Epidermal melanocyte (primary cell): ENCODE results near the gene MMP1.

Experiments used
- DNase-seq: peaks from one replicate; pipeline ENCODE4 v3.0.0; 2011; ENCODE audit warnings: low spot score; ENCODE audit not compliant: insufficient read length

MMP1 gene

GRCh38 chr11:102798012-102798746 is at the start of gene MMP1:
Gene MMP1 (minus strand): TSS chr11:102798160. CDS start chr11:102798092, 68 bp downstream.
- no peak for DNase-seq

DNA sequence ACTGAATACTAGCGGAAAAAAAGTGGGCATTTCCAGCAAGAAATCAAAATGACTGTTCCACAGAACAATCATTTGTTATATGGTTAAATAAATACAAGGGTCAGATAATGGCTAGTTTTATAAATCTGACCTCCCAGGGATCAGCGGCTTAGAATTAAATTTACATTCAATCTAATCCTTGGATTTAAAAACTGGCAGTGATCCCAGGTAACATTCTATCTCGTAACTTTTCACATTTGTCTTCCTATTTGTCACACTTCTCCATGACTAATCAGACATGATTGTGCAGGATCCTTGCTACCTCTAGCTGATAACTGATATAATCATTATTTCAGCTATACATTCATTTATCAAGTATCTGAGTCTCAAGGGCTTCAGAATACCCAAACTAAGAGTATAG is 48.3 kb upstream of the MMP1 start:
- DNase-seq: no peak

DNA sequence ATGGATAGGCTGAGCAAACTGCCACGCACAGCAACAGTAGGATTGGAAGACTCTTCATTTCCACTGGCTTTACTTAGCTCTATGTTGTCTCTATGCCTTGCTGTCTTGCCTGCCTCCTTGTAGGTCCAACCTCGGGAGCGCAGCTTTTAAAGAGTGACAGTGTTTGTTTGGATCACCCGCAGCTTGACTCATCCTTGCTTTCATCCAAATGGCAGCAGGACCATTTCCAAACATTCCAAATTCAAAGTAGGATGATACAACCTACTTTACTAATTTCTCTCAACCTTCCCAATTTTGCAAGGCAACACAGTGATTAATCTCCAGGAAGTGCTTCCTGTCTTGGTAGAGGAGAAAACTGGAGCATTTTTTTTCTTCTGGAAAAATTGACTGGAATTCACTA is 45.5 kb upstream of the MMP1 start, which contains the start of gene MMP3:
MMP3 (minus strand) TSS at position 121 of the 400 bp plus-strand sequence; CDS start at position 58, 63 bp downstream.
- no peak for DNase-seq

- no peak for DNase-seq
Measured at GRCh38 chr11:102842930-102843329, 45.0 kb upstream of the MMP1 start.

GRCh38 chr11:102840018-102840417 is 42.1 kb upstream of the MMP1 start:
- no peak for DNase-seq

- DNase-seq: no peak
Measured at GRCh38 chr11:102837646-102838045, 39.7 kb upstream of the MMP1 start.

DNA sequence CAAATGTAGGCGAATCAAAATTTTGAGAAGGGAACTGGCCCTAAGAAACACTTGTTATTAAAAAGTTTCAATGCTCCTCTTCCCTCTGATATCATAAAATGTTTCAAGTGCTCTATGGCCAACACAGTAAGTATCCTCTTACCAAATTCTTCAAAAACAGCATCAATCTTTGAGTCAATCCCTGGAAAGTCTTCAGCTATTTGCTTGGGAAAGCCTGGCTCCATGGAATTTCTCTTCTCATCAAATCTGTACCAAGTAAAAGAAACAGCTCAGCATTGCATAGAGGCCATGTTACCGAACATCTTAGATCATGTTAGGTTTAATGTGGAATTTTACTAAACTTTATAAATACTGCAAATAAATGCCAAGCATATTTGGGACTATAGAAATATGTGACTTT is 39.2 kb upstream of the MMP1 start:
- DNase-seq: no peak

GRCh38 chr11:102836290-102836875 is 38.4 kb upstream of the MMP1 start:
- DNase-seq: no peak

DNA sequence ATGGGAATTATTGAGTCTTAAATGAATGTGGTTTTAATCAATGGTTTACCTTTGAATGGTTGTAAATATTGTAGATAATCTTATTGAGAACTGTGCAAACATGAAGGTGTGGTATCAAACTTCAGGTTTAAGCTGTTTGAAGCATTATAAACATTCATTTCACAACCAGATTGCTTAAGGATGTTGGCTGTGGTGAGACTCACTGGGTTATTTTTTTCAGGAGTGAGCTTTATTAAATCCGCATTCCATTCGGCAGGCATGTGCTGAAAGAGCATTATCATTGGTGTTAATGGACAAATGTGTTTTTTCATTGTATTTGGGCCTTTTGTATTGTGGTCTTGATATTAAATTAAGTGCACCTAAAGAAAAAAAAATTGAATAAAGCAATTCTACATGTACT is 35.8 kb upstream of the MMP1 start:
- DNase-seq: no peak

DNA sequence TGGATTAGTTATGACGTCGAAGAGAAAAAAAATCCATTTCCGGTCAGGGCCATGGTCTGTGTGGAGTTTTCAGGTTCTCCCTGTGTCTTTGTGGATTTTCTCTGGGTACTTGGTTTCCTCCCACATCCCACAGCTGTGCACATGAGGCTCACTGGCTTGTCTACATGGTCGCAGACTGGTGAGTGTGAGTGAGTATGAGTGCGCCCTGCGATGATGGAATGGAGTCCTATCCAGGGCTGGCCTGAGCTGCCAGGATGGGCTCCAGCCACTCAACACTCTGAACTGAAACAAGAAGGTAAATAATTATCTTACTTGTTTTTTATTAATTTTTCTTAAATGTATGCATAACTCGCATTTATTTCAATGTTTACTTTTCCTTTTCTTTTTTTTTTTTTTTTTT is 34.7 kb upstream of the MMP1 start:
- DNase-seq: no peak

GRCh38 chr11:102831489-102832440 is 33.8 kb upstream of the MMP1 start:
- peak; percentile 38 for DNase-seq

DNA sequence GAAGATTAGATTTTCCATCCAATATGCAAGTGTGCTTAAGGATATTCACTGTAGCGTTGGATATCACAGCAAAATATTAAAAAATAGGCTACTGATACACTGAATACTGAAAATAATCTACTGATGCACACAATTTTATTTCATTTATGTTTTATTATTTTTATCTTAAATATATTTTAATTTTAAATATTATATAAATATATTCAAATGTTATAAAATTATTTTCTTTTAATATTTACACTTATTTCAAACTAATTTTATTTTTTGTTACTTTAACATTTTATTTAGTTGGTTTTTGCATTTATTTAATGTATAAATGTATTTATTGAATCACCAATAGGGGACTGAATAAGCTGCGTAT is 33.1 kb upstream of the MMP1 start:
- DNase-seq: no peak

DNA sequence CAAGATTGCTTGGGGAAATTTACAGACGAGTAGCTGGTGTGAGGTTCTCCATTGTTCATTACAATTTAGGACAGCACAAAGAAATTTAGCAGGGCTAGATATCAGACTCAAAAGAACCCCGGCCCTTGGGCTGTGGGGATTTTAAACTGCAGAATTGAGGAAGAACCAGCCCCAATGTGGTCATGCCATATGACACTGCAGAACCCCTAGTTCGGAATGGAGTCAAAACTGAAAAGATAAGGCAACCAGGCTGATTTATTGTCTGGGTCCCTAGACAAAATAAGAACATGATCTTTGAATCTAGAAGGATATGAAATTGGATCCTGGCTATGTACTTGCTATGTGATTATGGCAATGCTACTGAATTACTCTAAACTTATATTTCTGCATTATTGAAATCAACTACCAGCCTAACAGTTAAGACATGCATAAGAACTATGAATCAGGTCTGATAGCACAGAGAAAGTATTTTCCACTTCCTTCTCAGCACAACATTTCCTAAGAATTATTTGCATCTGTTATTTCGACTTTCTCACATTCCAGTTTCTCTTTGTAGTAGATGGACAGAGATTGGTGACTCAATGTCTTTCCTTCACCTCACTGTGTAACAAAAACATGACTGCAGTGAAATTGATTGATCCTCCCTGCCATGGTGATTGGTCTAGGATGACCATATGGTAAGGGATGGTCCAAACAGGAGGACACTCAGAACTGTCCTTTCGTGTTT is 32.2 kb upstream of the MMP1 start:
- no peak for DNase-seq

DNA sequence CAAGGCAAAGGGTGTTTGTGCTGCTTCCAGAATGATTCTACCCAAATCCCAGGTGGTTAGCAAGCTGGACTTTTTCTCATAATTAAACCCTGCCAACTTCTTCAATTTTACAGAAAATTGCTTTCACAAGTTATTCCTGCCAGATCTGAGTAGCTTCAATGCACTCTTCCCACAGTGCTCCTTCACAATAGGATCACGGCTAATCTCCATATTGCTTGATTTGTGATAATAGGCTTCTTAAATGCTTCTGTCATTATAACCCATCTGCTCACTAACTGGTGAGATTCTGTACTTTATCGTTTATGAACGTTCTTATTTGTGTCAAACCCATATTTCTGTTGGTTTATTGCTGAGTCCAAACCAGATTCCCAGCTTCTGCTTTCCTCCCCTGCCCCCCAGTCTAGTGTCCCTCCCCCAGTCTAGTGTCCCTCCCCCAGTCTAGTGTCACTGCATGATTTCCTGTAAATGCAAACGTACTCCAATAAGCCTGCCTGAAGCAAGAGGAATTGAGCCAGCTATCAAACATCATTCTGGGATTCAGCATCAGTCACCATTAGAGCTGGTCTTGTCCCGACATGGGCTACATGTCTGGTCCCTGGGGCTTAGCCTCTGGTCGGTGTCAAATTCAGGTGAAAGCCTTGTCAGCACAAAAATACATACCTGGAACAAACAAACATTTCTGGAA is 31.5 kb upstream of the MMP1 start:
- no peak for DNase-seq

- no peak for DNase-seq
Measured at GRCh38 chr11:102824556-102824955, 26.6 kb upstream of the MMP1 start.

- no peak for DNase-seq
Measured at GRCh38 chr11:102819491-102819890, 21.5 kb upstream of the MMP1 start.

DNA sequence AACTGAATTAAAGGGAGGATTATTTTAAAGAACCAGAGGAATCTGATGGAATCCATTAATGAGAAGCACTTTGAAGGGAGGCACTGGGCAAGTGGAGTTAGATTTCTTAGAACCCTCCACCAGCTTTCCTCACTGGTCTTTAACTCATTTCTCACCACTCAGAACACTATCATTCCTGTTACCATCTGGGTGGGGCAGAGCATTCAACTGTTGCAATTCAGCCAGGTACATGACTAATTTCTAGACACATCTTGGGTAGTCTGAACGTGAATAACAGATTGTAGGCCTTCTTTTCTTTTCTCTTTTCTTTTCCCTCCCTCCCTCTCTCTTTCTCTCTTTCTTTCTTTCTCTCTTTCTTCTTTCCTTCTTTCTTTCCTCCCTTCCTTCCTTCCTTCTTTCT is 15.5 kb upstream of the MMP1 start:
- no peak for DNase-seq

- no peak for DNase-seq
Measured at GRCh38 chr11:102812188-102812587, 14.2 kb upstream of the MMP1 start.

DNA sequence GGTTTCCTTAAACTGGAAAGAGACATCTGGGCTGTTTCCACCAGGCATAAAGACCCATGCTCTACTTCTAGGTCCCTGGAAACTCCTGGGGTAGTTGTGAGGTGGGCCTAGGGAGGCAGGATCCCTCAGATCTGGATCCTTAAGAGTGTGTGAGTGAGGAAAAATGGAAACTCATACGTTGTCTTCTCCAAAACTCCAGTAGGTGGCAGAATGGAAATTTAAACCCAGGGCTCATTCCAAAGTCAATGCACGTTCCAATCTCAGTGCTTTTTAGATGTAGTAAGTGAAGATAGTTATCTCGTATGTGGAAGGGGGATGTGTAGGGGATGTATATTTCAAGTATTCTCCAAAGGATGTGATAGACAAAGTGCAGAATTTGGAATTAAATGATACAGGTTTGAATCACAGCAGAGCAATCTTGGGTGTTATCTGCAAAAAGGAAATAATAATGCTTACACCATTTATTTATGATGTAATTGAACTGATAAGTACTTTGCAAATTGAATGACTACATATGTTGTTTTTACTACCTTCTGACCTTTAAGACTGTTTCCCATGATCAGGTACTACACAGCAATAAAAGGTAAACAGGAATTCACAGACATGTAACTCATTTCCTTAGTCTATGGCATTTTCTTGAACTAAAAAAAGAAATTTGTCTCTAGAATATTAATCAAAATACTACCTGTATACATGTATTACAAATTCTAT is 13.1 kb upstream of the MMP1 start:
- DNase-seq: no peak

DNA sequence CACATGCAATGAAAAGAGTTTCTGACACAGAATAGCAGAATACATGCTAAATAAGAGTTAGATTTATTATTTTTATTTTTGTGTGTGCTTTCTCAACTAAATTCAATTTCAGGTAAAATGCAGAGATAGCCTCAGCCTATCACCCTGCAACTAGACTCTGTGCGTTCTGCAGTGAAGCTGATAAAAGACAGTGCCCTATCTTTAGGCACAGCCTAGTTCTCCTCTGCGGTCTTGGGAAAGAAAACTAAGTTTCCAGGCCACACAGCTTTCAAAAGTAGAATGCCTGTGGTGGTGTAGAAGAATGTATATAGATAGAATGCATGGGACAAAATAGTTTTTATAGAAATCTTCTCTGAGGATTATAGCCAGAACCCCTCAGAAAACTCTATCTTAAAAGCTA is 12.0 kb upstream of the MMP1 start:
- no peak for DNase-seq
